Activated effector memory CD4-positive, alpha-beta T cell treated with anti-CD3 and anti-CD28 coated beads, Interleukin-2, amount 50 U/mL, for 16 hours (primary cell): ENCODE measurements around the gene PPID.
"Not testable (repeated sequence)": the region's sequence is repeated elsewhere in the genome, so short reads cannot be mapped to it uniquely, and the experiment has no call there.

Experiments
- DNase-seq: peaks from one replicate; pipeline ENCODE4 v3.0.0-alpha.2; 2020

Gene PPID

DNA sequence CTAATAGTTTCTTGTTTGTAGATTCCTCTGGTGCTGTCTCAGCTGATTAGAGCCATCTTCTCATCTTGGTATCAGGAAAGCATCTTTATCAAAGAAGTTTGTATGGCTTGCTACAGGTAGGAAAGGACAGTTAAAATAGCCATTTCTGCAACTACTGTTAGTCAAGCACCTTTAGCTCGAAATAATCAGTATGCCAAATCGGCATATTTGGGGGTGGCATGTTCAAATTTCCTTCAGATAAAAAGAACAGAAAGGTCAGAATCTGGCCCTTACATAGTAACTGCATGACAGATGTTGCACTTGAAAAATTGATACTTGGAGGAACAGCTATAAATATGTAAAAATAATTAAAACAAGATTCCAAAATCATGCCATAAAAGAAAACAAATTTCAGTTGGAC is 56.3 kb downstream of the PPID start:
- no peak for DNase-seq

DNA sequence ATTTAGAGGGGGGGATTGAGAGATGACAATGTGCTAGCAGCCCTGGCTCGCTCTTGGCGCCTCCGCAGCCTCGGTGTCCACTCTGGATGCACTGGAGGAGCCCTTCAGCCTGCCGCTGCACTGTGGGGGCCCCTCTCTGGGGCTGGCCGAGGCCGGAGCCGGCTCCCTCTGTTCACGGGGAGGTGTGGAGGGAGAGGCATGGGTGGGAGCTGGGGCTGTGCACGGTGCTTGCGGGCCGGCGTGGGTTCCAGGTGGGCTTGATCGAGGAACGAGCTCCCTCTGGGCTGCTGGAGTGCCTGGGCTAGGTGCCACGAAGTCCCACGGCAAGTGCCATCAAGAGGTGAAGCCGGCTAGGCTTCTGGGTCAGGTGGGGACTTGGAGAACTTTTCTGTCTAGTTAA is 58.4 kb downstream of the PPID start:
- DNase-seq = no peak

DNA sequence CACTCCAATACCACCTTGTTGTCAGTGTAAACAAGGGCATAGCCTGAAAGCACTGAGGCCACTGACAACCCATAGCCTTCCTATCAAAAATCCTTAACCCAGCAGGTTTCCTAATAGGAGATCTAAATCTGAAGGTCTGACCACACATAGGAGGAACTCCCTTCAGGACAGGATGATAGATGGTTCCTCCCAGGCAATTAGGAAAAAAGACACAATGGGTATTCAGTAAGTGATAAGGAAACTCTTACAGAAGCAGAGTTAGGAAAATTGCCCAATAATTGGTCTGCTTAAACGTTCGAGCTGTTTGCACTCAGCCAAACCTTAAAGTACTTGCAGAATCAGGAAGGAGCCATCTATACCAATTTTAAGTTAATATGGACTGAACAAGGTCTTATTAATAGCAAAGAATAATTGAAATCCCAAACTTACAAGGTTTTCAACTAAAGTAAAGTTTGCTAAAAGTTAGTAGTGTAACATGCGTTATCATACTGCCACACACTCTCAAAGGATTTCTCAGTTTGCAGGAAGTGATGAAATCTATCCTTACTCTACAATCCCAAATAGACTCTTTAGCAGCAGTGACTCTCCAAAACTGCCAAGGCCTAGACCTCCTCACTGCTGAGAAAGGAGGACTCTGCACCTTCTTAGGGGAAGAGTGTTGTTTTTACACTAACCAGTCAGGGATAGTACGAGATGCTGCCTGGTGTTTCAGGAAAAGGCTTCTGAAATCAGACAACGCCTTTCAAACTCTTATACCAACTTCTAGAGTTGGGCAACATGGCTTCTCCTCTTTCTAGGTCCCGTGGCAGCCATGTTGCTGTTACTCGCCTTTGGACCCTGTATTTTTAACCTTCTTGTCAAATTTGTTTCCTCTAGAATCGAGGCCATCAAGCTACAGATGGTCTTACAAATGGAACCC is 59.2 kb downstream of the PPID start:
- not testable (repeated sequence) for DNase-seq

DNA sequence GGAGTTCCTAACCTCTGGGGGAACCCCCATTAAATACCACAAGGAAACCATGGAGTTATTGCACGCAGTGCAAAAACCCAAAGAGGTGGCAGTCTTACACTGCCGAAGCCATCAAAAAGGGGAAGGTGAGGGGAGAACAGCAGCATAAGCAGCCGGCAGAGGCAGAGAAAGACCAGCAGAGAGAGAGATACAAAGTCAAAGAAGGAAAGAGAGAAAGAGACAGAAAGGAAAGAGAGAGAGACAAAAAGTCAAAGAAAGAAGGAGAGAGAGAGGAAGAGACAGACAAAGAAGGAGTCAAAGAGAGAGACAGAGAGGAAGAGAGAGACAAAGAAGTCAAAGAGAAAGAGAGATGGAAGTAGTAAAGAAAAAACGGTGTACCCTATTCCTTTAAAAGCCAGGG is 59.9 kb downstream of the PPID start:
- DNase-seq = not testable (repeated sequence)
